HepG2 (cell line): ENCODE measurements around the gene PKLR. TPM values are rescaled to one million over a fixed set of nuclear protein-coding genes. Genes with fewer than 3 reads are reported as not detected.
A peak's percentile ranks its signal among the peaks of the same experiment; 100 is the strongest.

Experiments used
- BORCS8-MEF2B ChIP-seq: sonication (generic); formaldehyde crosslinking; IDR thresholded peaks from 2 replicates; pipeline ENCODE4 v1.8.0; 2022; ENCODE audit warnings: mild to moderate bottlenecking, missing genetic modification reagents
- E2F1 ChIP-seq: sonication (generic); formaldehyde crosslinking; IDR thresholded peaks from 2 replicates; pipeline ENCODE4 v1.5.0; 2020; ENCODE audit warnings: missing genetic modification reagents
- FOXA1 ChIP-seq, 2 experiments: fragments of 450-650 bp in 1 of 2; sonication (generic) in 1 of 2; formaldehyde crosslinking in 1 of 2; IDR thresholded peaks; 2 replicates each; pipeline versions ENCODE4 v1.4.0 to v1.6.1; 2016 to 2020; ENCODE audit warnings: missing genetic modification reagents in 1 of 2
- GMEB1 ChIP-seq: sonication (generic); formaldehyde crosslinking; IDR thresholded peaks from 2 replicates; pipeline ENCODE4 v1.5.1; 2020; ENCODE audit warnings: missing genetic modification reagents, mild to moderate bottlenecking, borderline replicate concordance
- IKZF4 ChIP-seq: sonication (generic); formaldehyde crosslinking; IDR thresholded peaks from 2 replicates; pipeline ENCODE4 v1.5.1; 2020; ENCODE audit warnings: borderline replicate concordance, mild to moderate bottlenecking, low read depth, missing genetic modification reagents; ENCODE audit errors: not compliant biosample characterization
- IKZF5 ChIP-seq: IDR thresholded peaks from 2 replicates; pipeline ENCODE4 v1.6.1; 2018; ENCODE audit warnings: missing genetic modification reagents, mild to moderate bottlenecking, missing compliant biosample characterization
- JUND ChIP-seq: sonication (generic); formaldehyde crosslinking; IDR thresholded peaks from 2 replicates; pipeline ENCODE4 v1.8.0; 2022; ENCODE audit warnings: mild to moderate bottlenecking, missing genetic modification reagents
- KAT7 ChIP-seq: IDR thresholded peaks from 2 replicates; pipeline ENCODE4 v1.6.1; 2018; ENCODE audit warnings: borderline replicate concordance, missing compliant biosample characterization
- LRRFIP1 ChIP-seq: sonication (generic); formaldehyde crosslinking; conservative IDR thresholded peaks from 2 replicates; pipeline ENCODE4 v1.4.0; 2020; ENCODE audit warnings: missing genetic modification reagents
- MAFK ChIP-seq, 2 experiments: IDR thresholded peaks in 1 of 2; conservative IDR thresholded peaks in 1 of 2; 2 replicates each; pipeline ENCODE4 v1.6.1; 2011; ENCODE audit warnings: improper control_type of control experiment in 2 of 2, low read length in 2 of 2
- NBN ChIP-seq: fragments of 450-650 bp; conservative IDR thresholded peaks from 2 replicates; pipeline ENCODE4 v1.6.1; 2017
- NR2C2 ChIP-seq: sonication (generic); formaldehyde crosslinking; IDR thresholded peaks from 2 replicates; pipeline ENCODE4 v1.4.0; 2020; ENCODE audit warnings: missing genetic modification reagents, mild to moderate bottlenecking, moderate library complexity, borderline replicate concordance
- PITX1 ChIP-seq: sonication (generic); formaldehyde crosslinking; IDR thresholded peaks from 2 replicates; pipeline ENCODE4 v1.5.1; 2020; ENCODE audit warnings: mild to moderate bottlenecking, missing genetic modification reagents
- SKI ChIP-seq: fragments of 450-650 bp; IDR thresholded peaks from one replicate; pipeline ENCODE4 v1.6.1; 2018; ENCODE audit warnings: mild to moderate bottlenecking; ENCODE audit not compliant: partially characterized antibody
- ZBTB20 ChIP-seq: sonication (generic); formaldehyde crosslinking; IDR thresholded peaks from 2 replicates; pipeline ENCODE4 v1.8.1; 2023; ENCODE audit warnings: missing genetic modification reagents, low read depth, mild to moderate bottlenecking, borderline replicate concordance
- ZBTB21 ChIP-seq: sonication (generic); formaldehyde crosslinking; IDR thresholded peaks from 2 replicates; pipeline ENCODE4 v1.4.0; 2020; ENCODE audit warnings: missing genetic modification reagents
- ZFP36L1 ChIP-seq: sonication (generic); formaldehyde crosslinking; IDR thresholded peaks from 2 replicates; pipeline ENCODE4 v1.8.0; 2022; ENCODE audit warnings: mild to moderate bottlenecking, missing genetic modification reagents, moderate library complexity
- ZKSCAN8 ChIP-seq: IDR thresholded peaks from 2 replicates; pipeline ENCODE4 v1.6.1; 2016; ENCODE audit warnings: borderline replicate concordance, missing genetic modification reagents, missing compliant biosample characterization
- ZNF326 ChIP-seq: sonication (generic); formaldehyde crosslinking; IDR thresholded peaks from 2 replicates; pipeline ENCODE4 v1.4.0; 2020; ENCODE audit warnings: missing genetic modification reagents, borderline replicate concordance
- ZNF496 ChIP-seq: sonication (generic); formaldehyde crosslinking; IDR thresholded peaks from 2 replicates; pipeline ENCODE4 v1.8.1; 2023; ENCODE audit warnings: mild to moderate bottlenecking, moderate library complexity, missing genetic modification reagents; ENCODE audit not compliant: insufficient replicate concordance
- ZNF614 ChIP-seq: IDR thresholded peaks from 2 replicates; pipeline ENCODE4 v1.6.1; 2018; ENCODE audit warnings: missing biosample characterization, missing genetic modification reagents, inconsistent platforms, borderline replicate concordance
- ZNF644 ChIP-seq: IDR thresholded peaks from 2 replicates; pipeline ENCODE4 v1.6.1; 2016; ENCODE audit warnings: low read depth
- ZNF724P ChIP-seq: sonication (generic); formaldehyde crosslinking; IDR thresholded peaks from 2 replicates; pipeline ENCODE4 v1.8.0; 2022; ENCODE audit warnings: missing genetic modification reagents, borderline replicate concordance
- polyA plus RNA-seq, 8 experiments: library from polyadenylated mRNA; depleted of rRNA in 3 of 8; stranded (reverse) in 7 of 8; unstranded in 1 of 8; fragments of >200 nt; fragmentation: Illumina TruSeq in 4 of 8; extraction: Trizol in 4 of 8; gene quantifications; 2 replicates each; pipeline versions ENCODE4 v1.2.1 to v1.2.3, GENCODE V29; 2011 to 2016; ENCODE audit warnings: low read depth in 4 of 8, missing spikeins in 1 of 8, mixed read lengths in 1 of 8; ENCODE audit not compliant: insufficient read depth in 1 of 8
- total RNA-seq, 5 experiments: library from RNA; depleted of rRNA; stranded (reverse); fragments of >200 nt; fragmentation: Illumina TruSeq; extraction: Trizol; gene quantifications; 2 replicates each; pipeline ENCODE4 v1.2.3, GENCODE V29; 2016; ENCODE audit warnings: low read depth in 1 of 5

PKLR gene
- total and polyA plus RNA-seq, 2 of the 13 experiments (the other 11 are each of a cell fraction or from before 2014, with no cell fraction given): 10.3 to 29.3 TPM

- TF ChIP-seq IKZF5 (peak; percentile 23; the same call in 1 of the 2 replicates), ZNF644 (no peak), LRRFIP1 (CRISPR knock-in tag) (no peak), ZBTB21 (no peak), ZNF724P (CRISPR knock-in tag) (no peak; the same call in 1 of the 2 replicates), IKZF4 (CRISPR knock-in tag) (no peak), ZBTB20 (CRISPR knock-in tag) (no peak), SKI (no peak), MAFK (conservative IDR thresholded peaks at IDR 0.05 in 1 of 2, IDR thresholded peaks at IDR 0.05 in 1 of 2; ENCODE audit: low read length in 2 of 2) (no peak; a peak in 1 of 4 replicates), JUND (CRISPR knock-in tag) (no peak), ZNF614 (CRISPR knock-in tag) (no peak), KAT7 (peak; percentile 77; the same call in 1 of the 2 replicates), ZFP36L1 (CRISPR knock-in tag) (no peak; the same call in 1 of the 2 replicates), E2F1 (CRISPR knock-in tag) (0 out of 2 replicates have a peak, but pooled peaks have one; percentile 13), BORCS8-MEF2B (peak; percentile 49; the same call in 1 of the 2 replicates), FOXA1 (IDR thresholded peaks at IDR 0.05) (no peak), FOXA1 (CRISPR knock-in tag; IDR thresholded peaks at IDR 0.05) (no peak), GMEB1 (CRISPR knock-in tag) (peak; percentile 47; the same call in 1 of the 2 replicates), PITX1 (CRISPR knock-in tag) (peak; percentile 56; the same call in 1 of the 2 replicates), NR2C2 (no peak), NBN (no peak), ZNF326 (CRISPR knock-in tag) (no peak), ZNF496 (CRISPR knock-in tag) (no peak), ZKSCAN8 (CRISPR knock-in tag) (no peak)
Measured at GRCh38 chr1:155250633-155251449, 50.4 kb downstream of the PKLR start (continued).
